Lower lobe of right lung (tissue), 2 donors: Measurements from ENCODE around the gene FOXI3. TPM values are rescaled to one million over a fixed set of nuclear protein-coding genes. Genes with fewer than 3 reads are reported as not detected.

ENCODE experiments used
- ATAC-seq, 2 donors: fragments of 200-7000 bp; cut with Tn5 transposase; one replicate each; pipeline ENCODE4 v1.9.1; 2020 to 2022; ENCODE audit warnings: mild to moderate bottlenecking in 2 of 2, moderate library complexity in 2 of 2
- DNase-seq: peaks from one replicate; pipeline ENCODE4 v3.0.0-alpha.2; 2020
- H3K27ac ChIP-seq: fragments of 200-600 bp; one replicate; pipeline ENCODE4 v1.8.0; 2022
- H3K27me3 ChIP-seq: fragments of 200-600 bp; one replicate; pipeline ENCODE4 v1.8.0; 2022; ENCODE audit warnings: low read depth
- H3K36me3 ChIP-seq: fragments of 200-600 bp; one replicate; pipeline ENCODE4 v1.8.0; 2022; ENCODE audit warnings: mild to moderate bottlenecking
- H3K4me1 ChIP-seq: fragments of 200-600 bp; one replicate; pipeline ENCODE4 v1.8.0; 2022
- H3K4me3 ChIP-seq: fragments of 200-600 bp; one replicate; pipeline ENCODE4 v1.8.0; 2022; ENCODE audit warnings: mild to moderate bottlenecking
- H3K9me3 ChIP-seq: fragments of 200-600 bp; one replicate; pipeline ENCODE4 v1.8.0; 2022
- intact Hi-C: fragments of 100-400 bp; cut with DNase I; formaldehyde crosslinking; loops from one replicate; pipeline ENCODE4 v1.11.0; 2022
- total RNA-seq: library from RNA; stranded (reverse); fragmentation: NEBNext Ultra II Directional; extraction: Animal tissue kit (Norgen Biotek cat#: 25700); gene quantifications from one replicate; pipeline ENCODE4 v1.2.1, GENCODE V29; 2021
- TF ChIP-seq, protein P1 (sequence below): fragments of 200-600 bp; IDR thresholded peaks from one replicate; pipeline ENCODE4 v1.8.0; 2022; ENCODE audit warnings: antibody characterized with exemption, mild to moderate bottlenecking
- donor health status: DM: no; HTN: yes; CAD: no; lungs with severe emphysema.

FOXI3 gene
- total RNA-seq, 1 donor from 2014 or later, result not detected

DNA sequence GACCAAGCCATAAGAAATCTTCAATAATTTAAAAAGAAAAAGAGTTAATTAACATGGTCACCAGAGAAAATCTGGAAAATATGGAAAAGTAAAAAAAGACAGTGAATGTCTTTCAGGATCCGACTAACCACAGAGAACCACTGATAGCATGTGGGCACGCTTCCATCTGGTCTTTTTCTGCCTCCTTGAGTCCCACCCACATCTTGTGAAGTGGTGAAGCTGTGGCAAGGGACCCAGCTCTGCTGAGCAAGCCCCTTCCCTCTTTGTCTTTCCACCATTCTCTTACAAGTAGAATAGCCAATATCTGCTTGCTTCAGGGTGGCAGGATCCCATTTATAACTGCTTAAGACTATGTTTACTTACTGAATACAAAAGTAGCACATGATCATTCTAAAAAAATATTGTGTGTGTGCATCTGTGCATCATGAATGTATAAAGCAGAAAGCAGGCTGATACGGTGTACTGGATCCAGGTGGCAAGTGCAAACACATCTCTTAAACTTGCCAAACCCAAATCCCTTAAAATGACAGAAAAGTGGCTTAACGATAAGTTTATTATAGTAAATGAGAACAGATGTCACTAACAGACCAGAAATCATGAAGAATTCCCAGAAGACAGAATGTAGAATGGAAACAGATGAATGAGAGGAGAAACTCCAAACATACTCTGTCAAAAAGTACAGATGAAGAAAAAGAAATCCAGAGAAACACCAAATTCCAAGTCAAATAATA, 52.3 kb downstream of the FOXI3 start:
- H3K27me3 ChIP-seq, result no peaks in the 10 kb centered on the region
- no peaks in the 10 kb centered on the region for H3K4me1 ChIP-seq
- ATAC-seq (no peak), DNase-seq (no peak)
- no peaks in the 10 kb centered on the region for H3K36me3 ChIP-seq
- TF ChIP-seq, protein P1, sequence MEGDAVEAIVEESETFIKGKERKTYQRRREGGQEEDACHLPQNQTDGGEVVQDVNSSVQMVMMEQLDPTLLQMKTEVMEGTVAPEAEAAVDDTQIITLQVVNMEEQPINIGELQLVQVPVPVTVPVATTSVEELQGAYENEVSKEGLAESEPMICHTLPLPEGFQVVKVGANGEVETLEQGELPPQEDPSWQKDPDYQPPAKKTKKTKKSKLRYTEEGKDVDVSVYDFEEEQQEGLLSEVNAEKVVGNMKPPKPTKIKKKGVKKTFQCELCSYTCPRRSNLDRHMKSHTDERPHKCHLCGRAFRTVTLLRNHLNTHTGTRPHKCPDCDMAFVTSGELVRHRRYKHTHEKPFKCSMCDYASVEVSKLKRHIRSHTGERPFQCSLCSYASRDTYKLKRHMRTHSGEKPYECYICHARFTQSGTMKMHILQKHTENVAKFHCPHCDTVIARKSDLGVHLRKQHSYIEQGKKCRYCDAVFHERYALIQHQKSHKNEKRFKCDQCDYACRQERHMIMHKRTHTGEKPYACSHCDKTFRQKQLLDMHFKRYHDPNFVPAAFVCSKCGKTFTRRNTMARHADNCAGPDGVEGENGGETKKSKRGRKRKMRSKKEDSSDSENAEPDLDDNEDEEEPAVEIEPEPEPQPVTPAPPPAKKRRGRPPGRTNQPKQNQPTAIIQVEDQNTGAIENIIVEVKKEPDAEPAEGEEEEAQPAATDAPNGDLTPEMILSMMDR, result no peak
- no peak overlapping the region for H3K27ac ChIP-seq
- no peaks in the 10 kb centered on the region for H3K9me3 ChIP-seq
- intact Hi-C loops, result no loop called here
- H3K4me3 ChIP-seq, result no peak overlapping the region

DNA sequence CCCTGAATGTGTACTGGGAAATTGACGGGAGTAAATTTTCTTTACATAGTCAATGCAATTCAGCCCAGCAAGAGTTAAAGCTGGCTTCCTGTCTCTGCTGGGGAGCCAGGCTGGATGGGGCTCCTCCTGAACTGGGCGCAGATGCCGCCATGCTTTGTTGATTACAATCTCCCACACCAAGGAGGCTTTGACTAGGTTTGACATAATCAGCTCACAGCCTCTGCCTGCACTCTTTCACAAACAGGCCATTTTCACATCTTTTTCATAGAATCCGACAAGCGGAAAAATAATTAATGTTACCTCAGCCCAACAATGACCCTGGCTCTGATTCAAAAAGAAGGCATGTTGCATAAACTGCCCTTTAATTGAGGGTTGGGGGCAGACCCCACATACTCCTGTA, 54.3 kb downstream of the FOXI3 start:
- TF ChIP-seq, protein P1, result no peak

More for the DNA sequence above, 54.3 kb downstream of the FOXI3 start:
- Histone ChIP-seq H3K4me1 (no peaks in the 10 kb centered on the region), H3K9me3 (no peaks in the 10 kb centered on the region), H3K27ac (no peak overlapping the region), H3K27me3 (no peaks in the 10 kb centered on the region), H3K36me3 (no peaks in the 10 kb centered on the region), H3K4me3 (no peak overlapping the region)
- intact Hi-C loops, result no loop called here
- ATAC-seq, result no peak
- no peak for DNase-seq

Other genes with a start within 250 kb of the FOXI3 start
- 16.0 TPM for gene EIF2AK3, start 174.8 kb upstream of the FOXI3 start, total RNA-seq
- gene RPIA, start 239.0 kb upstream of the FOXI3 start, total RNA-seq, result 16.5 TPM